HEK293 (cell line): ENCODE data around the gene CYP2E1.

Experiments used
- CTCF ChIA-PET: fragments of 350-600 bp; formaldehyde crosslinking; extraction: SDS; loops from one replicate; lab custom pipeline; 2021; ENCODE audit warnings: antibody characterized with exemption; lab: Yijun Ruan, JAX
- POLR2A ChIA-PET: fragments of 300-600 bp; formaldehyde crosslinking; extraction: SDS; loops from one replicate; lab custom pipeline; 2020; ENCODE audit warnings: antibody characterized with exemption, inconsistent platforms; lab: Yijun Ruan, JAX
- H3K27ac ChIP-seq: fragments of 200-500 bp; sonication (Bioruptor generic); 2 replicates; pipeline ENCODE4 v1.5.1; 2014; ENCODE audit warnings: low read depth, low read length, control low read depth, inconsistent platforms; ENCODE audit errors: extremely low read depth
- H3K36me3 ChIP-seq, 2 experiments: fragments of 200-500 bp in 1 of 2; sonication (Bioruptor generic) in 1 of 2; 1 replicate in 1 of 2; 2 replicates in 1 of 2; pipeline ENCODE4 v1.5.1; 2014 to 2017; ENCODE audit warnings: inconsistent platforms in 2 of 2, low read length in 2 of 2; ENCODE audit not compliant: control insufficient read depth in 2 of 2, insufficient read depth in 1 of 2
- H3K4me1 ChIP-seq: fragments of 200-500 bp; sonication (Bioruptor generic); 2 replicates; pipeline ENCODE4 v1.5.1; 2014; ENCODE audit warnings: mild to moderate bottlenecking, low read length, inconsistent platforms; ENCODE audit not compliant: control insufficient read depth, insufficient read depth
- H3K4me3 ChIP-seq: 2 replicates; pipeline ENCODE4 v1.5.1; 2011; ENCODE audit warnings: low read depth, mild to moderate bottlenecking, control low read depth, low read length, moderate library complexity
- H3K9me3 ChIP-seq: fragments of 200-500 bp; sonication (Bioruptor generic); 2 replicates; pipeline ENCODE4 v1.5.1; 2014; ENCODE audit warnings: low read depth, low read length, inconsistent platforms; ENCODE audit not compliant: control insufficient read depth, insufficient read depth
- GLI4 ChIP-seq: fragments of 450-650 bp; formaldehyde crosslinking; IDR thresholded peaks from 2 replicates; pipeline ENCODE4 v1.5.1; 2016; ENCODE audit warnings: missing biosample characterization, missing genetic modification characterization
- MEIS1 ChIP-seq: sonication (generic); formaldehyde crosslinking; IDR thresholded peaks from 2 replicates; pipeline ENCODE4 v1.8.1; 2022; ENCODE audit warnings: missing genetic modification reagents, mild to moderate bottlenecking, borderline replicate concordance
- MZF1 ChIP-seq: fragments of 450-650 bp; formaldehyde crosslinking; IDR thresholded peaks from 2 replicates; pipeline ENCODE4 v1.5.1; 2017; ENCODE audit warnings: missing biosample characterization, missing genetic modification characterization, borderline replicate concordance
- WT1 ChIP-seq: fragments of 450-650 bp; formaldehyde crosslinking; IDR thresholded peaks from 2 replicates; pipeline ENCODE4 v1.5.1; 2016; ENCODE audit warnings: missing biosample characterization, missing genetic modification characterization
- ZFP41 ChIP-seq: fragments of 450-650 bp; formaldehyde crosslinking; IDR thresholded peaks from 2 replicates; pipeline ENCODE4 v1.5.1; 2016; ENCODE audit warnings: missing biosample characterization, missing genetic modification characterization, borderline replicate concordance
- ZNF138 ChIP-seq: fragments of 450-650 bp; formaldehyde crosslinking; IDR thresholded peaks from 2 replicates; pipeline ENCODE4 v1.5.1; 2016; ENCODE audit warnings: missing biosample characterization, missing genetic modification characterization, borderline replicate concordance
- ZNF184 ChIP-seq: fragments of 450-650 bp; IDR thresholded peaks from 2 replicates; pipeline ENCODE4 v1.5.1; 2018; ENCODE audit warnings: missing biosample characterization, mild to moderate bottlenecking, missing genetic modification characterization
- ZNF311 ChIP-seq: fragments of 450-650 bp; formaldehyde crosslinking; IDR thresholded peaks from 2 replicates; pipeline ENCODE4 v1.5.1; 2017; ENCODE audit warnings: missing biosample characterization, missing genetic modification characterization, borderline replicate concordance
- ZNF366 ChIP-seq: fragments of 450-650 bp; formaldehyde crosslinking; conservative IDR thresholded peaks from 2 replicates; pipeline ENCODE4 v1.5.1; 2016; ENCODE audit warnings: missing biosample characterization, missing genetic modification characterization
- ZNF404 ChIP-seq: fragments of 450-650 bp; formaldehyde crosslinking; IDR thresholded peaks from 2 replicates; pipeline ENCODE4 v1.5.1; 2017; ENCODE audit warnings: missing biosample characterization, missing genetic modification characterization
- ZNF514 ChIP-seq: fragments of 450-650 bp; formaldehyde crosslinking; IDR thresholded peaks from 2 replicates; pipeline ENCODE4 v1.5.1; 2016; ENCODE audit warnings: missing biosample characterization, missing genetic modification characterization
- ZNF558 ChIP-seq: fragments of 450-650 bp; formaldehyde crosslinking; IDR thresholded peaks from 2 replicates; pipeline ENCODE4 v1.5.1; 2016; ENCODE audit warnings: missing biosample characterization, missing genetic modification characterization
- ZNF610 ChIP-seq: fragments of 450-650 bp; formaldehyde crosslinking; IDR thresholded peaks from 2 replicates; pipeline ENCODE4 v1.5.1; 2016; ENCODE audit warnings: missing biosample characterization, missing genetic modification characterization, borderline replicate concordance
- ZNF658 ChIP-seq: fragments of 450-650 bp; formaldehyde crosslinking; IDR thresholded peaks from 2 replicates; pipeline ENCODE4; 2016; ENCODE audit warnings: missing biosample characterization, missing genetic modification characterization
- ZNF677 ChIP-seq: fragments of 450-650 bp; IDR thresholded peaks from 2 replicates; pipeline ENCODE4 v1.5.0; 2018; ENCODE audit warnings: missing biosample characterization, mild to moderate bottlenecking, missing genetic modification characterization, moderate library complexity
- ZNF701 ChIP-seq: fragments of 450-650 bp; formaldehyde crosslinking; IDR thresholded peaks from 2 replicates; pipeline ENCODE4 v1.5.1; 2016; ENCODE audit warnings: missing biosample characterization, missing genetic modification characterization
- ZNF830 ChIP-seq: fragments of 450-650 bp; IDR thresholded peaks from 2 replicates; pipeline ENCODE4 v1.5.0; 2018; ENCODE audit warnings: missing biosample characterization, missing genetic modification characterization, low read depth, mild to moderate bottlenecking, moderate library complexity
- TF ChIP-seq, protein P1 (sequence below): fragments of 450-650 bp; formaldehyde crosslinking; IDR thresholded peaks from 2 replicates; pipeline ENCODE4 v1.5.1; 2016; ENCODE audit warnings: missing biosample characterization, missing genetic modification characterization
- TF ChIP-seq, protein P2 (sequence below): fragments of 450-650 bp; formaldehyde crosslinking; IDR thresholded peaks from 2 replicates; pipeline ENCODE4 v1.5.1; 2016; ENCODE audit warnings: missing biosample characterization, missing genetic modification characterization
- TF ChIP-seq, protein P3 (sequence below): fragments of 450-650 bp; formaldehyde crosslinking; IDR thresholded peaks from 2 replicates; pipeline ENCODE4 v1.5.1; 2017; ENCODE audit warnings: missing biosample characterization, missing genetic modification characterization
- TF ChIP-seq, protein P4 (sequence below): fragments of 450-650 bp; formaldehyde crosslinking; conservative IDR thresholded peaks from 2 replicates; pipeline ENCODE4 v1.5.1; 2016; ENCODE audit warnings: low read depth, missing biosample characterization, missing genetic modification characterization
- TF ChIP-seq, protein P5 (sequence below): fragments of 450-650 bp; formaldehyde crosslinking; IDR thresholded peaks from 2 replicates; pipeline ENCODE4 v1.5.1; 2017; ENCODE audit warnings: missing biosample characterization, missing genetic modification characterization
- TF ChIP-seq, protein P6 (sequence below): fragments of 450-650 bp; formaldehyde crosslinking; IDR thresholded peaks from 2 replicates; pipeline ENCODE4 v1.5.1; 2016; ENCODE audit warnings: missing biosample characterization, missing genetic modification characterization

Gene CYP2E1

DNA sequence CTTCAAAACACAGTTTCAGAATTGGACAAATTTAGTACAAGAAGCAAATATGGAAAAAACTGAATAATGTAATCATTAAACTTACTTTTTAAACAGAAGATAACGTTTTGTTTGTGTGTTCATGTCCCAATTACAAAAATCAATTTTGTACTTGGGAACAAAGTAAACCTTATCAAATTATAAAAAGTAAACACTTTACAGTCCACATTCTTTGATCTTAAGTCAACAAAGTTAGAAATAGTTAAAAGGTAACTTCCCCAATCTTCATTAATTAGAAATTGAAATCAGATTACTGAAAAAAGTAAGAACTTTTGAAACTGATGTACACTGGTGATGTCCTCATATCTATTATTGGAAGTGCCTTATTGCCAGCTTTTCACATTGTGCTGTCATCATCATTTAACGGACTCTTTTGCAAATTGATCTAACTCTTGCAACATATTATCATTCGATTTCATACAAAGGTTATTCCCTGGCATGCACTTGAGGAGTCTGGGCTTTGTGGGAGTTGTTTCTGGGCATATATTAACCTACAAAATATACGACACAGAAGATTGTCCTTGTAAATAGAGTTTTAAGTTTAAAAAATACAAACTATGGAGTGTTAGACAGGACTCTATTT, 15.1 kb upstream of the CYP2E1 start:
- no peak overlapping the region for H3K4me3 ChIP-seq
- H3K36me3 ChIP-seq: no peaks in the 10 kb centered on the region
- no peaks in the 10 kb centered on the region for H3K4me1 ChIP-seq
- POLR2A ChIA-PET: no interaction called here
- CTCF ChIA-PET: interaction anchor here (1.3 kb wide), 1 partner anchor 8 kb away, joined by 5 read pairs; no protein-coding TSS in a partner anchor
- no peak overlapping the region for H3K27ac ChIP-seq
- H3K9me3 ChIP-seq: no peaks in the 10 kb centered on the region
- no peak for TF ChIP-seq ZNF701 (tag by site-specific recombination)
- no peak for TF ChIP-seq MZF1 (tag by site-specific recombination)
- TF ChIP-seq ZNF366 (tag by site-specific recombination): no peak
- TF ChIP-seq, protein P1, sequence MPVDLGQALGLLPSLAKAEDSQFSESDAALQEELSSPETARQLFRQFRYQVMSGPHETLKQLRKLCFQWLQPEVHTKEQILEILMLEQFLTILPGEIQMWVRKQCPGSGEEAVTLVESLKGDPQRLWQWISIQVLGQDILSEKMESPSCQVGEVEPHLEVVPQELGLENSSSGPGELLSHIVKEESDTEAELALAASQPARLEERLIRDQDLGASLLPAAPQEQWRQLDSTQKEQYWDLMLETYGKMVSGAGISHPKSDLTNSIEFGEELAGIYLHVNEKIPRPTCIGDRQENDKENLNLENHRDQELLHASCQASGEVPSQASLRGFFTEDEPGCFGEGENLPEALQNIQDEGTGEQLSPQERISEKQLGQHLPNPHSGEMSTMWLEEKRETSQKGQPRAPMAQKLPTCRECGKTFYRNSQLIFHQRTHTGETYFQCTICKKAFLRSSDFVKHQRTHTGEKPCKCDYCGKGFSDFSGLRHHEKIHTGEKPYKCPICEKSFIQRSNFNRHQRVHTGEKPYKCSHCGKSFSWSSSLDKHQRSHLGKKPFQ: no peak
- TF ChIP-seq ZNF404: no peak
- TF ChIP-seq, protein P2, sequence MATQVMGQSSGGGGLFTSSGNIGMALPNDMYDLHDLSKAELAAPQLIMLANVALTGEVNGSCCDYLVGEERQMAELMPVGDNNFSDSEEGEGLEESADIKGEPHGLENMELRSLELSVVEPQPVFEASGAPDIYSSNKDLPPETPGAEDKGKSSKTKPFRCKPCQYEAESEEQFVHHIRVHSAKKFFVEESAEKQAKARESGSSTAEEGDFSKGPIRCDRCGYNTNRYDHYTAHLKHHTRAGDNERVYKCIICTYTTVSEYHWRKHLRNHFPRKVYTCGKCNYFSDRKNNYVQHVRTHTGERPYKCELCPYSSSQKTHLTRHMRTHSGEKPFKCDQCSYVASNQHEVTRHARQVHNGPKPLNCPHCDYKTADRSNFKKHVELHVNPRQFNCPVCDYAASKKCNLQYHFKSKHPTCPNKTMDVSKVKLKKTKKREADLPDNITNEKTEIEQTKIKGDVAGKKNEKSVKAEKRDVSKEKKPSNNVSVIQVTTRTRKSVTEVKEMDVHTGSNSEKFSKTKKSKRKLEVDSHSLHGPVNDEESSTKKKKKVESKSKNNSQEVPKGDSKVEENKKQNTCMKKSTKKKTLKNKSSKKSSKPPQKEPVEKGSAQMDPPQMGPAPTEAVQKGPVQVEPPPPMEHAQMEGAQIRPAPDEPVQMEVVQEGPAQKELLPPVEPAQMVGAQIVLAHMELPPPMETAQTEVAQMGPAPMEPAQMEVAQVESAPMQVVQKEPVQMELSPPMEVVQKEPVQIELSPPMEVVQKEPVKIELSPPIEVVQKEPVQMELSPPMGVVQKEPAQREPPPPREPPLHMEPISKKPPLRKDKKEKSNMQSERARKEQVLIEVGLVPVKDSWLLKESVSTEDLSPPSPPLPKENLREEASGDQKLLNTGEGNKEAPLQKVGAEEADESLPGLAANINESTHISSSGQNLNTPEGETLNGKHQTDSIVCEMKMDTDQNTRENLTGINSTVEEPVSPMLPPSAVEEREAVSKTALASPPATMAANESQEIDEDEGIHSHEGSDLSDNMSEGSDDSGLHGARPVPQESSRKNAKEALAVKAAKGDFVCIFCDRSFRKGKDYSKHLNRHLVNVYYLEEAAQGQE (tag by site-specific recombination): no peak
- TF ChIP-seq ZNF558 (tag by site-specific recombination): no peak
- no peak for TF ChIP-seq ZNF514
- TF ChIP-seq ZFP41 (tag by site-specific recombination): no peak
- TF ChIP-seq ZNF677 (tag by site-specific recombination): no peak
- no peak for TF ChIP-seq GLI4 (tag by site-specific recombination)
- no peak for TF ChIP-seq MEIS1 (CRISPR knock-in tag)
- TF ChIP-seq ZNF138 (tag by site-specific recombination): no peak
- no peak for TF ChIP-seq ZNF658 (tag by site-specific recombination)
- no peak for TF ChIP-seq ZNF610
- TF ChIP-seq, protein P3, sequence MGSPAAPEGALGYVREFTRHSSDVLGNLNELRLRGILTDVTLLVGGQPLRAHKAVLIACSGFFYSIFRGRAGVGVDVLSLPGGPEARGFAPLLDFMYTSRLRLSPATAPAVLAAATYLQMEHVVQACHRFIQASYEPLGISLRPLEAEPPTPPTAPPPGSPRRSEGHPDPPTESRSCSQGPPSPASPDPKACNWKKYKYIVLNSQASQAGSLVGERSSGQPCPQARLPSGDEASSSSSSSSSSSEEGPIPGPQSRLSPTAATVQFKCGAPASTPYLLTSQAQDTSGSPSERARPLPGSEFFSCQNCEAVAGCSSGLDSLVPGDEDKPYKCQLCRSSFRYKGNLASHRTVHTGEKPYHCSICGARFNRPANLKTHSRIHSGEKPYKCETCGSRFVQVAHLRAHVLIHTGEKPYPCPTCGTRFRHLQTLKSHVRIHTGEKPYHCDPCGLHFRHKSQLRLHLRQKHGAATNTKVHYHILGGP: no peak

DNA sequence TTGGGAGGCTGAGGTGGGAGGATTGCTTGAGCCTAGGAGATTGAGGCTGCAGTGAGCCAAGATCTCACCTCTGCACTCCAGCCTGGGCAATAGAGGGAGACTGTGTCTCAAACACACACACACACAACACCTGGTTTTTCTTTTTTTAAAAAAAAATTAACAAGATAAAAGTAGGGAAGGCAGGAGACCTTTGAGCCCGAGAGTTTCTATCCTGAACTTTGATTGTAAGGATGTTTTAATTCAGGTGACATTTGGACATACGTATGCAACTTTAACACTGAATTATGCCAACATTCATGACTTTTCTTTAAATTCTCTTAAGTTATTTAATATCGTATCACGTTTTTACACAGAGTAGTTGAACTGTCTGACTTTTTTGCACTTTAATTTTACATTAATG, 11.7 kb upstream of the CYP2E1 start:
- no peaks in the 10 kb centered on the region for H3K4me1 ChIP-seq
- H3K9me3 ChIP-seq: no peaks in the 10 kb centered on the region
- no peak overlapping the region for H3K4me3 ChIP-seq
- no peak overlapping the region for H3K27ac ChIP-seq
- ChIA-PET POLR2A (no interaction called here), CTCF (no interaction called here)
- H3K36me3 ChIP-seq: no peaks in the 10 kb centered on the region
- TF ChIP-seq, protein P4, sequence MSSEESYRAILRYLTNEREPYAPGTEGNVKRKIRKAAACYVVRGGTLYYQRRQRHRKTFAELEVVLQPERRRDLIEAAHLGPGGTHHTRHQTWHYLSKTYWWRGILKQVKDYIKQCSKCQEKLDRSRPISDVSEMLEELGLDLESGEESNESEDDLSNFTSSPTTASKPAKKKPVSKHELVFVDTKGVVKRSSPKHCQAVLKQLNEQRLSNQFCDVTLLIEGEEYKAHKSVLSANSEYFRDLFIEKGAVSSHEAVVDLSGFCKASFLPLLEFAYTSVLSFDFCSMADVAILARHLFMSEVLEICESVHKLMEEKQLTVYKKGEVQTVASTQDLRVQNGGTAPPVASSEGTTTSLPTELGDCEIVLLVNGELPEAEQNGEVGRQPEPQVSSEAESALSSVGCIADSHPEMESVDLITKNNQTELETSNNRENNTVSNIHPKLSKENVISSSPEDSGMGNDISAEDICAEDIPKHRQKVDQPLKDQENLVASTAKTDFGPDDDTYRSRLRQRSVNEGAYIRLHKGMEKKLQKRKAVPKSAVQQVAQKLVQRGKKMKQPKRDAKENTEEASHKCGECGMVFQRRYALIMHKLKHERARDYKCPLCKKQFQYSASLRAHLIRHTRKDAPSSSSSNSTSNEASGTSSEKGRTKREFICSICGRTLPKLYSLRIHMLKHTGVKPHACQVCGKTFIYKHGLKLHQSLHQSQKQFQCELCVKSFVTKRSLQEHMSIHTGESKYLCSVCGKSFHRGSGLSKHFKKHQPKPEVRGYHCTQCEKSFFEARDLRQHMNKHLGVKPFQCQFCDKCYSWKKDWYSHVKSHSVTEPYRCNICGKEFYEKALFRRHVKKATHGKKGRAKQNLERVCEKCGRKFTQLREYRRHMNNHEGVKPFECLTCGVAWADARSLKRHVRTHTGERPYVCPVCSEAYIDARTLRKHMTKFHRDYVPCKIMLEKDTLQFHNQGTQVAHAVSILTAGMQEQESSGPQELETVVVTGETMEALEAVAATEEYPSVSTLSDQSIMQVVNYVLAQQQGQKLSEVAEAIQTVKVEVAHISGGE (tag by site-specific recombination): no peak
- no peak for TF ChIP-seq WT1 (tag by site-specific recombination)
- no peak for TF ChIP-seq ZNF830 (tag by site-specific recombination)
- TF ChIP-seq ZNF311: no peak
- TF ChIP-seq, protein P5, sequence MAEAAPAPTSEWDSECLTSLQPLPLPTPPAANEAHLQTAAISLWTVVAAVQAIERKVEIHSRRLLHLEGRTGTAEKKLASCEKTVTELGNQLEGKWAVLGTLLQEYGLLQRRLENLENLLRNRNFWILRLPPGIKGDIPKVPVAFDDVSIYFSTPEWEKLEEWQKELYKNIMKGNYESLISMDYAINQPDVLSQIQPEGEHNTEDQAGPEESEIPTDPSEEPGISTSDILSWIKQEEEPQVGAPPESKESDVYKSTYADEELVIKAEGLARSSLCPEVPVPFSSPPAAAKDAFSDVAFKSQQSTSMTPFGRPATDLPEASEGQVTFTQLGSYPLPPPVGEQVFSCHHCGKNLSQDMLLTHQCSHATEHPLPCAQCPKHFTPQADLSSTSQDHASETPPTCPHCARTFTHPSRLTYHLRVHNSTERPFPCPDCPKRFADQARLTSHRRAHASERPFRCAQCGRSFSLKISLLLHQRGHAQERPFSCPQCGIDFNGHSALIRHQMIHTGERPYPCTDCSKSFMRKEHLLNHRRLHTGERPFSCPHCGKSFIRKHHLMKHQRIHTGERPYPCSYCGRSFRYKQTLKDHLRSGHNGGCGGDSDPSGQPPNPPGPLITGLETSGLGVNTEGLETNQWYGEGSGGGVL: no peak
- no peak for TF ChIP-seq ZNF184 (tag by site-specific recombination)
- TF ChIP-seq, protein P6, sequence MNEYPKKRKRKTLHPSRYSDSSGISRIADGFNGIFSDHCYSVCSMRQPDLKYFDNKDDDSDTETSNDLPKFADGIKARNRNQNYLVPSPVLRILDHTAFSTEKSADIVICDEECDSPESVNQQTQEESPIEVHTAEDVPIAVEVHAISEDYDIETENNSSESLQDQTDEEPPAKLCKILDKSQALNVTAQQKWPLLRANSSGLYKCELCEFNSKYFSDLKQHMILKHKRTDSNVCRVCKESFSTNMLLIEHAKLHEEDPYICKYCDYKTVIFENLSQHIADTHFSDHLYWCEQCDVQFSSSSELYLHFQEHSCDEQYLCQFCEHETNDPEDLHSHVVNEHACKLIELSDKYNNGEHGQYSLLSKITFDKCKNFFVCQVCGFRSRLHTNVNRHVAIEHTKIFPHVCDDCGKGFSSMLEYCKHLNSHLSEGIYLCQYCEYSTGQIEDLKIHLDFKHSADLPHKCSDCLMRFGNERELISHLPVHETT (tag by site-specific recombination): no peak
